Gastroesophageal sphincter (tissue), 3 donors: ENCODE measurements around the gene CXCR5.

Experiments
- CTCF ChIP-seq, 4 experiments: fragments of 200-600 bp in 2 of 4; fragments of 450-650 bp in 2 of 4; sonication (generic) in 1 of 4; IDR thresholded peaks; one replicate each; pipeline ENCODE4 v1.5.1; 2017 to 2019; ENCODE audit warnings: antibody characterized with exemption in 4 of 4, mild to moderate bottlenecking in 2 of 4, moderate library complexity in 2 of 4
- POLR2A ChIP-seq, 2 donors: fragments of 450-650 bp; IDR thresholded peaks; one replicate each; pipeline ENCODE4 v1.6.1; 2017; ENCODE audit warnings: antibody characterized with exemption in 2 of 2, mild to moderate bottlenecking in 2 of 2, moderate library complexity in 1 of 2

- TF ChIP-seq CTCF (IDR thresholded peaks at IDR 0.05) (no peak), POLR2A (IDR thresholded peaks at IDR 0.05) (no peak)
These were observed 10.5 kb downstream of the CXCR5 start for GRCh38 chr11:118894192-118894591.
